ENCODE results near the gene OR13C5. TPM values are rescaled to one million over a fixed set of nuclear protein-coding genes. Genes with fewer than 3 reads are reported as not detected.
"Not testable (repeated sequence)": the region's sequence is repeated elsewhere in the genome, so short reads cannot be mapped to it uniquely, and the experiment has no call there.

Gene OR13C5
- not detected for total RNA-seq

DNA sequence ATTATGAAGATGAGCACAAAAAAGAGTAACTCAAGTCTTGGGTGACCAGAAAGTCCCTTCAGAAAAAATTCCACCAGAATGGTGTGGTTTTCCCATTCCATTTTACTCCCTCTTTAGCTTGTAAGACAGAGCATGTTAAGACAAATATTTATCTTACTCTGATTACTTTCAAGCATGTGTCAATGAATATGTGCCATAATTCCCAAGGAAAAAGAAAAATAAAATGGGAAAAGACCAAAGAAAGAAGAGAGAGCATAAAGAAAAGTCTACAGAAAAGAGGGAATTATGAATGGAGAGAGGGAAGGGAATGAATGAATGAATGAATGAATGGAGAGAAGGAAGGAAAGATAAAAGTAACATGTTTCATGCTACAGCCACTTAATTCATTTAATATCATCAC, at the start of gene OR13C5:
Gene OR13C5 (minus strand): TSS at position 101 of the 400 bp plus-strand sequence. CDS start 0 bp downstream, at position 101.
- H3K27ac ChIP-seq; DNase-seq (ENCODE audit: low spot score in 2 of 2); H3K9me3 ChIP-seq; H3K27me3 ChIP-seq; H3K4me3 ChIP-seq; H3K36me3 ChIP-seq; intact Hi-C loops (cut with DNase I); H3K4me1 ChIP-seq: not testable (repeated sequence)

DNA sequence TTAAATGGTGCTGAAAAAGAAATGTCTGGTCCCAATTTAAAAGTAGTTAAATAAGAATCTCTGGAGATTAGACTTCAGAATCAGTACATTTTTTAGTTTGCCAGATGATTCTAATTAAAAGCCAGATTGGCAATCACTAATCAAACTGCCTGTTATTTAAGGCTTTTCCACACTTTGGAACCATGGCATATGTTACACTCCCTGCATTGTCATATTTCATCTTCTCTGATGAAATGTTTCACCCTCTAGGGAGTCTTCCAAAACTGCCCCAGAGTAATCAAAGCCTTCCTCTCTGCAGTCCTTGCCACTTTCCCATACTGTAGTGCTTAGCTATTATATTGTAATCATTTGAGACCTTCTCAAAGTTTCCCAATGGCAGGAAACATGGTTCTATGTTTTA, 36.2 kb upstream of the OR13C5 start:
- Histone ChIP-seq H3K4me1 (no peaks in the 10 kb centered on the region), H3K36me3 (no peaks in the 10 kb centered on the region), H3K27me3 (no peaks in the 10 kb centered on the region), H3K4me3 (no peak overlapping the region), H3K27ac (no peak overlapping the region), H3K9me3 (peaks cover 0 to 15% of the 10 kb centered on the region in 2 donors)
- DNase-seq (ENCODE audit: low spot score in 2 of 2), result no peak
- TF ChIP-seq CTCF (IDR thresholded peaks at IDR 0.05), result no peak
- intact Hi-C loops (cut with DNase I), result no loop called here

DNA sequence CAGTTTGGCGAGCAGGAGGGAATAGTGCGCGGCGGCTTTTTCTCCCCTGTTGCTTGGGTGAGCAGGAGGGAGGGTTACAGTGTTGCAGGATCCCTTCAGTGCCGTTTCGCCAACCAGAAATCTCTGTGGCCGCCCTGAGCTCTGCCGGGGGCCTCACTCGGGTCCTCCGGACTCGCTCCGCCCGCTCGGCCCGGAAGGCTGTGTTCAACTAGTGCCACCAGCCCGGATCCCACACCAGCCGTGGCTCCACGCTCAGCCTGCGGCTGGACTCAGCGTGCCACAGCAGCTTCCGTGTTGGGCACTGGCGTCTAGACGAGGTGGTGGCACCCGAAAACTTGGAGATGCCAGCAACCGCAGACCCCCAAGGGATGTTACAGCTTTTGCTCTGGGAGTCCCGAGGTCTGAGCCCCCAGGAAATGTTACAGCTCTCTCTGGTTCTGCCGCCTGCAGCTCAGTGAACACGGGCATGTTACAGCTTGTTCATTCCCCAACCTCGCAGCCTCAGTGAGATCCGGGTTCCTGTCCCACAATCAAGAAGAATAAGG, 34.8 kb upstream of the OR13C5 start:
- H3K4me3 ChIP-seq, result no peak overlapping the region
- H3K36me3 ChIP-seq, result no peaks in the 10 kb centered on the region
- TF ChIP-seq CTCF (IDR thresholded peaks at IDR 0.05), result no peak
- no peak overlapping the region for H3K27ac ChIP-seq
- peaks cover 0 to 12% of the 10 kb centered on the region in 2 donors for H3K9me3 ChIP-seq
- no peaks in the 10 kb centered on the region for H3K27me3 ChIP-seq
- no peaks in the 10 kb centered on the region for H3K4me1 ChIP-seq
- no peak for DNase-seq (ENCODE audit: low spot score in 2 of 2)
- intact Hi-C loops (cut with DNase I), result no loop called here

- H3K4me3 ChIP-seq; H3K36me3 ChIP-seq; H3K27ac ChIP-seq; H3K4me1 ChIP-seq; DNase-seq (ENCODE audit: low spot score in 2 of 2); H3K27me3 ChIP-seq; H3K9me3 ChIP-seq: not testable (repeated sequence)
- intact Hi-C loops (cut with DNase I), result loop anchor here (10.0 kb wide), 1 partner anchor 49 kb away; no protein-coding TSS in a partner anchor
These were observed 26.8 kb upstream of the OR13C5 start for GRCh38 chr9:104625964-104626363.

DNA sequence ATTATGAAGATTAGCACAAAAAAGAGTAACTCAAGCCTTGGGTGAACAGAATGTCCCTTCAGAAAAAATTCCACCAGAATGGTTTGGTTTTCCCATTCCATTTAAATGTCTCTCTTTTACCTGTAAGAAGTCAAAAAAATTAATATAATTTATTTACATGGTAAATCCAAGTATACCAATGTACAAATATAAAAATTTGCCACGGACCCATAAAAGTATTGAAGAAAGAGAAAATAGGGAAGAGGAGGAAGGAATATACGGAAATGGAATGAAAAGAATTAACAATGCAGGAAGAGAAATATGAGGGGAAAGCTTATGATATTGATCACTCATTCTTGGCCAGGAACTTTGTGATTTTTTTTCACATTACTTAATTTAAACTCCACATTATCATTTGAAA, 18.9 kb upstream of the OR13C5 start, which contains the start of gene OR13C9:
Gene OR13C9 (minus strand): TSS at position 101 of the 400 bp plus-strand sequence. CDS start 0 bp downstream, at position 101.
- intact Hi-C loops (cut with DNase I), result no loop called here
- no peak for DNase-seq (ENCODE audit: low spot score in 2 of 2)

DNA sequence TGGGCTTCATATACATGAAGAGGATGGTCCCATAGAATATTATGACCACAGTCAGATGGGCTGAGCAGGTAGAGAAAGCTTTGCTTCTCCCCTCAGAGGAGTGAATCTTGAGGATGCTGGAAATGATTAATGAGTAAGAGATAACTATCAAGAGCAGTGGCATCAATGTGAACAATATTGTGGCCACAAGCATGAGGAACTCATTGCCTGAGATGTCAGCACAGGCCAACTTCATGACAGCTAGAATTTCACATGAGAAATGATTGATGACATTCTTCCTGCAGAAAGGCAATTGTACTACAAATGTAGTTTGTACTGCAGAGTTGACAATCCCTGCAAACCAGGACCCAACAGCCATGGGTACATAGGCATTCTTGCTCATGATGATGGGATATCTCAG, 18.2 kb upstream of the OR13C5 start:
- no peak for TF ChIP-seq CTCF (IDR thresholded peaks at IDR 0.05)
- Histone ChIP-seq H3K36me3 (no peaks in the 10 kb centered on the region), H3K4me3 (no peak overlapping the region), H3K27me3 (no peaks in the 10 kb centered on the region), H3K27ac (no peak overlapping the region), H3K9me3 (no peaks in the 10 kb centered on the region), H3K4me1 (no peaks in the 10 kb centered on the region)
- intact Hi-C loops (cut with DNase I), result no loop called here
- DNase-seq (ENCODE audit: low spot score in 2 of 2), result no peak

More for the DNA sequence above, 18.9 kb upstream of the OR13C5 start, which contains the start of gene OR13C9:
- Histone ChIP-seq H3K36me3 (no peaks in the 10 kb centered on the region), H3K4me1 (no peaks in the 10 kb centered on the region), H3K9me3 (no peaks in the 10 kb centered on the region), H3K27ac (no peak within 1 kb of the TSS), H3K27me3 (no peaks in the 10 kb centered on the region), H3K4me3 (no peak within 1 kb of the TSS)
- TF ChIP-seq CTCF (IDR thresholded peaks at IDR 0.05), result no peak

DNA sequence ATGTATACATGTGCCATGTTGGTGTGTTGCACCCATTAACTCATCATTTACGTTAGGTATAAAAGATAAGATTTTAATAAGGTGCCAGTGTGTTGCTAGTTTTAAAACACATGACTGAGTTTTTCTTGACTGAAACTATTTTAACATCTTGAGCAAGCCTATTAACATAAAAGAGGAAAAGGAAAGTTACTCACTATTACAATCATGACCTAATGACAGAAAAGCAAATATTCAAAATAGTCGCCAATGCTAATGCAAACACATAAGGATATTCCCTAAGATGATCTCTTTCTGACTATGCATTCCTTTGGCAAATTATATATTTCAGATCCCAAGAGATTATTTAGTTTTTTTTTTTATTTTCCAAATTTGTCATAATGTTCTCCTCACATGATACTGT, 12.0 kb upstream of the OR13C5 start:
- Histone ChIP-seq H3K36me3 (no peaks in the 10 kb centered on the region), H3K27me3 (no peaks in the 10 kb centered on the region), H3K9me3 (no peaks in the 10 kb centered on the region), H3K4me3 (no peak overlapping the region), H3K4me1 (no peaks in the 10 kb centered on the region), H3K27ac (no peak overlapping the region)
- intact Hi-C loops (cut with DNase I), result no loop called here
- no peak for DNase-seq (ENCODE audit: low spot score in 2 of 2)
- TF ChIP-seq CTCF (IDR thresholded peaks at IDR 0.05), result no peak
